Measurements from ENCODE around the gene GDI1.
"Not testable (repeated sequence)": the region's sequence is repeated elsewhere in the genome, so short reads cannot be mapped to it uniquely, and the experiment has no call there.

DNA sequence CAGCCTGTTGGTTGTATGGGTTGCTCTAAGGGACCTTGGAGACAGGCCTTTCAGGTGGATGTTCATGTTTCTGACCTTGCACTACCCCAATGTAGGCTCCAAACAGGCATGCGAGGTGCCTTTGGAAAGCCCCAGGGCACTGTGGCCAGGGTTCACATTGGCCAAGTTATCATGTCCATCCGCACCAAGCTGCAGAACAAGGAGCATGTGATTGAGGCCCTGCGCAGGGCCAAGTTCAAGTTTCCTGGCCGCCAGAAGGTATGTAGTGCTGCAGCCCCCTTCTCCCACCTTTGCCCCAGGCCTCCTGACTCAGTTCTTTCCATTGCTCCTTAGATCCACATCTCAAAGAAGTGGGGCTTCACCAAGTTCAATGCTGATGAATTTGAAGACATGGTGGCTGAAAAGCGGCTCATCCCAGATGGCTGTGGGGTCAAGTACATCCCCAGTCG, 36.6 kb upstream of the GDI1 start:
- TF ChIP-seq, protein P1, sequence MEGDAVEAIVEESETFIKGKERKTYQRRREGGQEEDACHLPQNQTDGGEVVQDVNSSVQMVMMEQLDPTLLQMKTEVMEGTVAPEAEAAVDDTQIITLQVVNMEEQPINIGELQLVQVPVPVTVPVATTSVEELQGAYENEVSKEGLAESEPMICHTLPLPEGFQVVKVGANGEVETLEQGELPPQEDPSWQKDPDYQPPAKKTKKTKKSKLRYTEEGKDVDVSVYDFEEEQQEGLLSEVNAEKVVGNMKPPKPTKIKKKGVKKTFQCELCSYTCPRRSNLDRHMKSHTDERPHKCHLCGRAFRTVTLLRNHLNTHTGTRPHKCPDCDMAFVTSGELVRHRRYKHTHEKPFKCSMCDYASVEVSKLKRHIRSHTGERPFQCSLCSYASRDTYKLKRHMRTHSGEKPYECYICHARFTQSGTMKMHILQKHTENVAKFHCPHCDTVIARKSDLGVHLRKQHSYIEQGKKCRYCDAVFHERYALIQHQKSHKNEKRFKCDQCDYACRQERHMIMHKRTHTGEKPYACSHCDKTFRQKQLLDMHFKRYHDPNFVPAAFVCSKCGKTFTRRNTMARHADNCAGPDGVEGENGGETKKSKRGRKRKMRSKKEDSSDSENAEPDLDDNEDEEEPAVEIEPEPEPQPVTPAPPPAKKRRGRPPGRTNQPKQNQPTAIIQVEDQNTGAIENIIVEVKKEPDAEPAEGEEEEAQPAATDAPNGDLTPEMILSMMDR (IDR thresholded peaks at IDR 0.05; ENCODE audit: low read depth, low read length), result not testable (repeated sequence)
- not testable (repeated sequence) for TF ChIP-seq POLR2A (IDR thresholded peaks at IDR 0.05; ENCODE audit: extremely low read depth, insufficient read length); MYC (IDR thresholded peaks at IDR 0.05; ENCODE audit: low read depth, low read length)

Measured in NB4 (cell line).